ENCODE results near the gene ZRANB1. TPM values are rescaled to one million over a fixed set of nuclear protein-coding genes. Genes with fewer than 3 reads are reported as not detected.

ZRANB1 gene
- total RNA-seq, 2 experiments from 2014 or later = 21.2 to 22.2 TPM

DNA sequence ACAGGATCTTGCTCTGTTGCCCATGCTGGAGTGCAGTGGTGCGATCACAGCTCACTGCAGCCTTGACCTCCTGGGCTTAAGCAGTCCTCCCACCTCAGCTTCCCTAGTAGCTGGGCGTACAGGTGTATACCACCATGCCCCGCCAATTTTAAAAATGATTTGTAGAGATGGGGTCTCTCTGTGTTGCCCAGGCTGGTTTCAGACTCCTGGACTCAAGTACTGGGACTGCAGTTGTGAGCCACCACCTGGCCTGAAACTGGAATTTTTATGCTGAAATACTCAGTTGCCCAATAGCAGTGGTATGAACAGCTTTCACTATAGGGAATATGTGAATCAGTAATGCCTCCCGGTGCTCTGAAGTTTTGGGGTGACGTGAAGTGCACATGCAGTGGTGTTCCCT is 7.6 kb downstream of the ZRANB1 start:
- Mint-ChIP-seq H3K27me3 (no peaks in the 10 kb centered on the region), H3K36me3 (ENCODE audit: low read depth) (peaks cover 63% of the 10 kb centered on the region), H3K9me3 (no peaks in the 10 kb centered on the region), H3K4me3 (no peak overlapping the region), H3K27ac (no peak overlapping the region), H3K4me1 (ENCODE audit: low read depth) (peaks cover 56% of the 10 kb centered on the region)
- Histone ChIP-seq H3K27me3 (ENCODE audit: control insufficient read depth in 1 of 2, insufficient read depth in 2 of 2, low read length in 2 of 2) (no peaks in the 10 kb centered on the region), H3K27ac (ENCODE audit: low read depth in 1 of 2, low read length in 2 of 2) (no peak overlapping the region), H3K4me1 (ENCODE audit: insufficient read depth, low read length) (peaks cover 6% of the 10 kb centered on the region), H3K9me3 (ENCODE audit: control insufficient read depth in 1 of 2, insufficient read depth in 1 of 2, low read length in 2 of 2) (no peaks in the 10 kb centered on the region), H3K36me3 (ENCODE audit: insufficient read depth, low read length) (peaks cover 17% of the 10 kb centered on the region), H3K4me3 (ENCODE audit: low read length) (no peak overlapping the region)
- TF ChIP-seq, protein P1, sequence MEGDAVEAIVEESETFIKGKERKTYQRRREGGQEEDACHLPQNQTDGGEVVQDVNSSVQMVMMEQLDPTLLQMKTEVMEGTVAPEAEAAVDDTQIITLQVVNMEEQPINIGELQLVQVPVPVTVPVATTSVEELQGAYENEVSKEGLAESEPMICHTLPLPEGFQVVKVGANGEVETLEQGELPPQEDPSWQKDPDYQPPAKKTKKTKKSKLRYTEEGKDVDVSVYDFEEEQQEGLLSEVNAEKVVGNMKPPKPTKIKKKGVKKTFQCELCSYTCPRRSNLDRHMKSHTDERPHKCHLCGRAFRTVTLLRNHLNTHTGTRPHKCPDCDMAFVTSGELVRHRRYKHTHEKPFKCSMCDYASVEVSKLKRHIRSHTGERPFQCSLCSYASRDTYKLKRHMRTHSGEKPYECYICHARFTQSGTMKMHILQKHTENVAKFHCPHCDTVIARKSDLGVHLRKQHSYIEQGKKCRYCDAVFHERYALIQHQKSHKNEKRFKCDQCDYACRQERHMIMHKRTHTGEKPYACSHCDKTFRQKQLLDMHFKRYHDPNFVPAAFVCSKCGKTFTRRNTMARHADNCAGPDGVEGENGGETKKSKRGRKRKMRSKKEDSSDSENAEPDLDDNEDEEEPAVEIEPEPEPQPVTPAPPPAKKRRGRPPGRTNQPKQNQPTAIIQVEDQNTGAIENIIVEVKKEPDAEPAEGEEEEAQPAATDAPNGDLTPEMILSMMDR (IDR thresholded peaks at IDR 0.05) = no peak
- ChIA-PET CTCF (no interaction called here), POLR2A (no interaction called here)
- intact Hi-C loops (cut with DNase I, micrococcal nuclease) = no loop called here
- ATAC-seq (ENCODE audit: poor library complexity) = no peak
- DNase-seq = no peak

DNA sequence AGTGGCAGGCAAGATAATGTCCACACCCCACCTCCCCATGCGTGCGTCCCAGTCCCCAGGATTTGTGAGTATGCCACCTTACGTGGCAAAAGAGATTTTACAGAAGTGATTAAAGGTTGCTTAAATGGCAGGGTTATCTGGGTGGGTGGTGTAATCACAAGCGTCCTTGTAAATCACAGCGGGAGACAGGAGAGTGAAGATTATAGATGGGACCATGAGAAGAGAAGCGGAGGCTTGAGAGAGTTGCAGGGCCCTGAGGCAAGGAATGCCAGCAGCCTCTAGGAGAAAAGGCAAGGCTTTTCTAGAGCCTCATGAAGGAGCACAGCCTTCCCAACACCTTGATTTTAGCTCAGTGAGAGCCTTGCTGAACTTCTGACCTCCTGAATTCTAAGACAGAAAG is 10.2 kb downstream of the ZRANB1 start:
- Histone ChIP-seq H3K27me3 (ENCODE audit: control insufficient read depth in 1 of 2, insufficient read depth in 2 of 2, low read length in 2 of 2) (no peaks in the 10 kb centered on the region), H3K36me3 (ENCODE audit: insufficient read depth, low read length) (peaks cover 11% of the 10 kb centered on the region), H3K27ac (ENCODE audit: low read depth in 1 of 2, low read length in 2 of 2) (no peak overlapping the region), H3K9me3 (ENCODE audit: control insufficient read depth in 1 of 2, insufficient read depth in 1 of 2, low read length in 2 of 2) (no peaks in the 10 kb centered on the region), H3K4me1 (ENCODE audit: insufficient read depth, low read length) (peaks cover 9% of the 10 kb centered on the region), H3K4me3 (ENCODE audit: low read length) (no peak overlapping the region)
- Mint-ChIP-seq H3K27ac (no peak overlapping the region), H3K27me3 (no peaks in the 10 kb centered on the region), H3K9me3 (no peaks in the 10 kb centered on the region), H3K4me3 (no peak overlapping the region), H3K4me1 (ENCODE audit: low read depth) (peaks cover 54% of the 10 kb centered on the region), H3K36me3 (ENCODE audit: low read depth) (peaks cover 55% of the 10 kb centered on the region)
- DNase-seq = no peak
- ChIA-PET POLR2A (no interaction called here), CTCF (interaction anchor here (1.2 kb wide), 1 partner anchor 21 kb away, joined by 3 read pairs; no protein-coding TSS in a partner anchor)
- intact Hi-C loops (cut with DNase I, micrococcal nuclease) = no loop called here
- no peak for ATAC-seq (ENCODE audit: poor library complexity)
- TF ChIP-seq, protein P1 (IDR thresholded peaks at IDR 0.05) = no peak

DNA sequence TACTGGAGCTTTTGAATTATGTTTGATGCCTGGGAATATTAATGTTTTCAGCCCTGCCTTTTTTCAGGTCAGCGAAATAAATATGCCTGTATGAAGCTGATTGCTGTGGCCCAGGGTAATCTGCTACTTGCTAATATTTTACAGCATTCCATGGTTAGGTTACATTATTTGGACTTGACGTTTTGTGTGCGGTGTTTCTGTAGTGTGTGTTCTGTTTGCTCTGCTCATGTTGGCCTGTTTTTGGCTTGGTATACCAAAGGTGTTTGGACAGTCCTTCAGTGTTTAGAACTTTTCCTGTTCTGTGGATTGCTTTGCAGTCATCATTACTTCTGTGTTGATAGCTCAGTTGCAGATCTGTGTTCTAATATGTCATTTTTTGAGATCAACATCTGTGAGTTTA is 11.5 kb downstream of the ZRANB1 start:
- no peak for ATAC-seq (ENCODE audit: poor library complexity)
- Mint-ChIP-seq H3K4me3 (no peak overlapping the region), H3K27ac (no peak overlapping the region), H3K4me1 (ENCODE audit: low read depth) (peaks cover 54% of the 10 kb centered on the region), H3K9me3 (no peaks in the 10 kb centered on the region), H3K27me3 (no peaks in the 10 kb centered on the region), H3K36me3 (ENCODE audit: low read depth) (peaks cover 49% of the 10 kb centered on the region)
- Histone ChIP-seq H3K36me3 (ENCODE audit: insufficient read depth, low read length) (peaks cover 8% of the 10 kb centered on the region), H3K4me1 (ENCODE audit: insufficient read depth, low read length) (peaks cover 13% of the 10 kb centered on the region), H3K27me3 (ENCODE audit: control insufficient read depth in 1 of 2, insufficient read depth in 2 of 2, low read length in 2 of 2) (no peaks in the 10 kb centered on the region), H3K4me3 (ENCODE audit: low read length) (no peak overlapping the region), H3K27ac (ENCODE audit: low read depth in 1 of 2, low read length in 2 of 2) (no peak overlapping the region), H3K9me3 (ENCODE audit: control insufficient read depth in 1 of 2, insufficient read depth in 1 of 2, low read length in 2 of 2) (no peaks in the 10 kb centered on the region)
- intact Hi-C loops (cut with DNase I, micrococcal nuclease) = no loop called here
- CTCF ChIA-PET = interaction anchor here (0.6 to 1.2 kb wide), 2 partner anchors 12 to 19 kb away, joined by 3 to 4 read pairs; no protein-coding TSS in a partner anchor
- TF ChIP-seq, protein P1 (IDR thresholded peaks at IDR 0.05) = no peak
- POLR2A ChIA-PET = no interaction called here
- no peak for DNase-seq
